OCI-LY3 (cell line): ENCODE data around the gene CACTIN.

ENCODE experiments used
- EZH2phosphoT487 ChIP-seq: fragments of 200-600 bp; shearing (Covaris generic); IDR thresholded peaks from 2 replicates; pipeline ENCODE4 v1.6.1; 2018; ENCODE audit warnings: antibody characterized with exemption, mixed run types, low read depth
- TF ChIP-seq, protein P1 (sequence below): fragments of 200-600, 300-600 bp; sonication (generic); IDR thresholded peaks from 2 replicates; pipeline ENCODE4 v1.5.1; 2014; ENCODE audit warnings: antibody characterized with exemption, low read length, low read depth

DNA sequence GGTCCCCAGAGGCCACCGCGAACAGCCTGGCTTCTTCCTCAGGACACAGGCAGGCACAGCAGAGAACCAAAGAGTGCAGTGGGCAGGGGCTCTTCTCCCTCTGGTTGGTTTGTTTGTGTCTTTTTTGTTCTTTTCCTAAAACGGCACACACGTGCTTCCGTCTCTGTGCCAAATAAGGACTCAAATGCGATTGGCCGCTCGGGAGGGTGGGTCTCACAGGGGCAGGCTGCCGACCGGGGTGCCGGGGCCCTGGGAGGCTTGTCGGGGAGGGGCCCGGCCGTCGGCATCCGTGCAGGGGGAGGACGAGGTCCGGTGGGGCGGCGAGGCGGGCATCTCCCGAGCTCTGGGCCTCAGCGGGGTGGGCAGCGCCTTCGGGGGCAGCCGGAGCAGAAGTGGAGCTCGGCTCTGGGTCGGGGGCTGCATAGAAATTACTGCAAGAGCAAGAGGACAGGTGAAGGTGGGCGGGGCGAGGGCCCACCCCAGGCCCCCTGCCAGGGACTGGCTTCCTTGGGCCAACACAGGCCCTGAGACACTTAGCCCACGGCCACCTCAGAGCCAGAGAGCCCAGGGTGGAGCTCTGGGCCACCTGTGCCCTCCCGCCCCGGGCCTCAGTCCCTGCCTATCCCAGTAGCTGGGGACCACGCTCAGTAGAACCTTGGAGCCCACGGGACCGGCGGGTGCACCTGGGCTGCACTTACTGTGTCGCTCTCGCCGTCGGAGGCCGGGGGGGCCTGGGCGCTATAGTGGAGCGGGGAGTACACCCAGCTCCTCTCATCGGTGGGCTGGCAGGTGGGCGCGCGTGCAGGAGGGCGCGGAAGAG is 6.4 kb upstream of the CACTIN start:
- TF ChIP-seq, protein P1, sequence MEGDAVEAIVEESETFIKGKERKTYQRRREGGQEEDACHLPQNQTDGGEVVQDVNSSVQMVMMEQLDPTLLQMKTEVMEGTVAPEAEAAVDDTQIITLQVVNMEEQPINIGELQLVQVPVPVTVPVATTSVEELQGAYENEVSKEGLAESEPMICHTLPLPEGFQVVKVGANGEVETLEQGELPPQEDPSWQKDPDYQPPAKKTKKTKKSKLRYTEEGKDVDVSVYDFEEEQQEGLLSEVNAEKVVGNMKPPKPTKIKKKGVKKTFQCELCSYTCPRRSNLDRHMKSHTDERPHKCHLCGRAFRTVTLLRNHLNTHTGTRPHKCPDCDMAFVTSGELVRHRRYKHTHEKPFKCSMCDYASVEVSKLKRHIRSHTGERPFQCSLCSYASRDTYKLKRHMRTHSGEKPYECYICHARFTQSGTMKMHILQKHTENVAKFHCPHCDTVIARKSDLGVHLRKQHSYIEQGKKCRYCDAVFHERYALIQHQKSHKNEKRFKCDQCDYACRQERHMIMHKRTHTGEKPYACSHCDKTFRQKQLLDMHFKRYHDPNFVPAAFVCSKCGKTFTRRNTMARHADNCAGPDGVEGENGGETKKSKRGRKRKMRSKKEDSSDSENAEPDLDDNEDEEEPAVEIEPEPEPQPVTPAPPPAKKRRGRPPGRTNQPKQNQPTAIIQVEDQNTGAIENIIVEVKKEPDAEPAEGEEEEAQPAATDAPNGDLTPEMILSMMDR = no peak
- TF ChIP-seq EZH2phosphoT487 = no peak
